GM12801 (cell line): Measurements from ENCODE around the gene ASTN2.

Experiments used
- CTCF ChIP-seq: IDR thresholded peaks from one replicate; pipeline ENCODE4 v1.5.1; 2011; ENCODE audit warnings: control low read depth; ENCODE audit not compliant: insufficient read length; ENCODE audit errors: extremely low read depth

Gene ASTN2

GRCh38 chr9:117405950-117406705 is 8.7 kb downstream of the ASTN2 start:
- no peak for TF ChIP-seq CTCF

DNA sequence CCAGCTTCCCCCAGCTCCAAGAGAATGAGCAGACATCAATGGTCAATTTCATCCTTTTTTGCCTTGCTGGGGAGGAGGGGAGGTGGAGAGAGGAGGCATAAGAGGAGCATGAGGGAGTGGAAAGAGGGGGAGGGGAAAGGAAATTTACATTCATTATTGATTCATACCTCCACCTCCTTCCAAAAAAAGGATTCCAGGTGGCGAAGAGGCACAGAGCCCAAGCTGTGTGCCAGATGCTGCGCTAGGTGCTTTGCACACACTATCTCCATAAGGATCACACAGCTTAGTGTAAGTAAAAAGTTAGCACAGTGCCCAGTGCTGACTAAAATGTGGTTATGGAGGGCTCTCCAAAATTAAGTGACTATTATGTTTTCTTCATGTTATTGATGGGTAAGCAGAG is 11.0 kb downstream of the ASTN2 start:
- TF ChIP-seq CTCF: no peak

DNA sequence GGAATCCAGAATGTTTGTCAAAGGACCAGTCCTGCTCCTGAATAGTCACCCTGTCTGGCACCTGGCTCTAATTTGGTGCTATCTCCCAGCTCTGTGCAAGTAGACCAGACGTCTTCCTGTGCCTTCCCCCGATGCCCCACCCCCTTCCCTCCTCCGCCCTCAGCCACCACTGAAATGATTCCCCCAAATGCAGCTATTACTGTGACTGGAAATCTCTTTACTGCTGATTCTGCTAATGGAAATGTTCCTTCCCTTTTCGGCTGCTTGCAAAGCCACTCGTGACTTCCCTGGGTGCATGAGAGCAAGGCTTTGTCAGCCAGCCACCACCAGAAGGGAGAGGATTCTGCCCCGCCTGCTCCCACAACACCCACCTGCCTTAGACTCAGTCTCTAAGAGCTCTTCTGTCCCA is 11.4 kb downstream of the ASTN2 start:
- no peak for TF ChIP-seq CTCF

- TF ChIP-seq CTCF: no peak
These were observed 14.7 kb downstream of the ASTN2 start for GRCh38 chr9:117400171-117400570.

DNA sequence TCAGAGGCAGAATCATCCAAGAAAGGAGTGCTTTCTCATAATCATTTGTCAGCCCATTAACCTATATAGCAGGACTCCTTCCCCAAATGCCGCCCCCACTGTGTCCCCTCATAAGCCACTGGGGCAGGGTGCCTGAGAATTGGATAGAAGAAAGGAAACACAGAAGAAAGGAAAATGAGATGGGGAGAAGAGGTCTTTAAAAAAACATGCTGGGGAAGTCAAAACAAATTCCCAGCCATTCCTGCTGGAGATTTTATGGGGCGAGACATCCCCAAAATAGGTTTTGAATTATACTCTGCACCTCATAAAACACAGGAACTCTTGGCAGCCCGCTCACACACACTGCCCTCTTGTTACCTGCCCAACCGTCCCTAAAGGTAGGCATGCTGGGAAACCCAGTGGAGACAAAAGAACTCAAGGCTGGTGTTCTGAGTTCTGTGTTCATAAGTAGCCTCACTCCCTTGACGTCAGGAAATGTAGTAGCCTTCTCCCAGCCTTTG is 19.7 kb downstream of the ASTN2 start:
- TF ChIP-seq CTCF: no peak

DNA sequence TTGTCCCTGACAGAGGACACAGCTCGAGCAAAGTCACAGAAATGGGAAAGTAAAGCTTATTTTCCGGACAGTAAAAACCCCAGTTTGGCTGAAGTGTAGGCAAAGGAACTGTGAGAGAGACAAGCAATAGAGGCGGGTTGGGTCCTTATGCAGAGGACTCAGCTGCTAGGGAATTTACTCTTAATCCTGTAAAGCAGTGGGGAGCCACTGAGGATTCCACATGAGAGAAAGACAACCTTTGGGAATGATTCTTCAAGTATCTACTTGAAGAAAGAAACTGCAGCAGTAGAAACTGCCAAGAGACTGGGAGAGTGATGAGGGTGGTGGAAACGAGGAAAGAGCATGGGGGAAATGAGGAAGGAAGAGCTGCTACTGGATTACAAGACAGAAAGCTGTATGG is 20.2 kb downstream of the ASTN2 start:
- no peak for TF ChIP-seq CTCF

- no peak for TF ChIP-seq CTCF
These were observed 21.9 kb downstream of the ASTN2 start for GRCh38 chr9:117392992-117393391.
